Thyroid gland (tissue), 4 donors: ENCODE data around the gene TMEM217. TPM values are rescaled to one million over a fixed set of nuclear protein-coding genes. Genes with fewer than 3 reads are reported as not detected.

Experiments used
- DNase-seq, 2 donors: peaks; one replicate each; pipeline ENCODE4 v3.0.0-alpha.2; 2019
- H3K27ac ChIP-seq, 3 donors: fragments of 200-600 bp; sonication (generic); 1 replicate in 2 of 3; 2 replicates in 1 of 3; pipeline ENCODE4 v1.5.1; 2016 to 2019; ENCODE audit warnings: mild to moderate bottlenecking in 1 of 3, moderate library complexity in 1 of 3
- H3K27me3 ChIP-seq: fragments of 200-600 bp; sonication (generic); one replicate; pipeline ENCODE4 v1.5.1; 2019
- H3K36me3 ChIP-seq, 2 donors: fragments of 200-600 bp; sonication (generic); one replicate each; pipeline ENCODE4 v1.5.1; 2016 to 2019
- H3K4me1 ChIP-seq, 2 donors: fragments of 200-600 bp; sonication (generic); one replicate each; pipeline ENCODE4 v1.5.1; 2017 to 2019
- H3K4me3 ChIP-seq, 3 donors: fragments of 200-600 bp; sonication (generic); replicated peaks in 1 of 3; 1 replicate in 2 of 3; 2 replicates in 1 of 3; pipeline ENCODE4 v1.5.1; 2016; ENCODE audit warnings: mild to moderate bottlenecking in 1 of 3
- H3K9me3 ChIP-seq: fragments of 200-600 bp; sonication (generic); one replicate; pipeline ENCODE4 v1.5.1; 2017
- POLR2A ChIP-seq, 2 donors: fragments of 450-650 bp; IDR thresholded peaks; one replicate each; pipeline ENCODE4 v1.6.1; 2017; ENCODE audit warnings: antibody characterized with exemption in 2 of 2, mild to moderate bottlenecking in 2 of 2, moderate library complexity in 1 of 2
- WGBS, 2 donors: methylation state at CpG; one replicate each; pipeline ENCODE4 v1.1.5; 2017; 5-methylcytosine and 5-hydroxymethylcytosine counted together
- intact Hi-C: fragments of 100-400 bp; cut with DNase I; formaldehyde crosslinking; loops from one replicate; pipeline ENCODE4 v1.15.1; 2023
- total RNA-seq, 4 donors: library from RNA; depleted of rRNA; stranded (reverse); fragments of >200 nt; gene quantifications; one replicate each; pipeline ENCODE4 v1.2.3, GENCODE V29; 2016
- TF ChIP-seq, protein P1 (sequence below), 6 experiments: fragments of 200-600 bp in 3 of 6; fragments of 450-650 bp in 3 of 6; sonication (generic) in 3 of 6; IDR thresholded peaks; one replicate each; pipeline ENCODE4 v1.5.1; 2016 to 2019; ENCODE audit warnings: antibody characterized with exemption in 6 of 6, mild to moderate bottlenecking in 2 of 6, inconsistent platforms in 1 of 6, moderate library complexity in 1 of 6

The TMEM217 gene
- total RNA-seq, 4 donors from 2014 or later, result 0.22 to 3.8 (median 1.0) TPM; not detected in 1

DNA sequence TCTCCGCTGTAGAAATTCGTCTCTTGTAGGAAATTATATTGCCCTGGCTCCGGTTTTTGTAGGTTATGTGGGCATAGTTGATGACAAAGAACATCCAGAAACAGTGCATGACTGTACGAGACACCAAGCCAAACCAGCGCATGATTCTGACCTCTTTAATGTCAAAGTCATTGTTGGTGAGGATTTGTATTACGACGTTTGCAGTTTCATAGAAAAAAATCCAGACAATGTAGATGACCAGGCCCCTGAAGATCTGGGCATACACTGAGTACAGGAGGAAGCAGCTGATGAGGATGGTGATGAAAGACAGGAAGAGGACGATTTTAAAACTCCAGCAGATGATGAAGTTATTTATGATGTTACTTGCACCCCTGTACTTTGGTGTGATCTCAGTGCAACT is 39.4 kb downstream of the TMEM217 start:
- no peaks in the 10 kb centered on the region for H3K27me3 ChIP-seq
- no peaks in the 10 kb centered on the region for H3K36me3 ChIP-seq
- no peak for DNase-seq
- H3K4me1 ChIP-seq, result no peaks in the 10 kb centered on the region
- no peak for TF ChIP-seq POLR2A (IDR thresholded peaks at IDR 0.05)
- TF ChIP-seq, protein P1, sequence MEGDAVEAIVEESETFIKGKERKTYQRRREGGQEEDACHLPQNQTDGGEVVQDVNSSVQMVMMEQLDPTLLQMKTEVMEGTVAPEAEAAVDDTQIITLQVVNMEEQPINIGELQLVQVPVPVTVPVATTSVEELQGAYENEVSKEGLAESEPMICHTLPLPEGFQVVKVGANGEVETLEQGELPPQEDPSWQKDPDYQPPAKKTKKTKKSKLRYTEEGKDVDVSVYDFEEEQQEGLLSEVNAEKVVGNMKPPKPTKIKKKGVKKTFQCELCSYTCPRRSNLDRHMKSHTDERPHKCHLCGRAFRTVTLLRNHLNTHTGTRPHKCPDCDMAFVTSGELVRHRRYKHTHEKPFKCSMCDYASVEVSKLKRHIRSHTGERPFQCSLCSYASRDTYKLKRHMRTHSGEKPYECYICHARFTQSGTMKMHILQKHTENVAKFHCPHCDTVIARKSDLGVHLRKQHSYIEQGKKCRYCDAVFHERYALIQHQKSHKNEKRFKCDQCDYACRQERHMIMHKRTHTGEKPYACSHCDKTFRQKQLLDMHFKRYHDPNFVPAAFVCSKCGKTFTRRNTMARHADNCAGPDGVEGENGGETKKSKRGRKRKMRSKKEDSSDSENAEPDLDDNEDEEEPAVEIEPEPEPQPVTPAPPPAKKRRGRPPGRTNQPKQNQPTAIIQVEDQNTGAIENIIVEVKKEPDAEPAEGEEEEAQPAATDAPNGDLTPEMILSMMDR (IDR thresholded peaks at IDR 0.05), result no peak
- intact Hi-C loops, result loop anchor here (10.0 kb wide), 3 partner anchors 194 to 454 kb away; partner anchors contain the start of gene PPIL1
- no peak overlapping the region for H3K4me3 ChIP-seq
- H3K9me3 ChIP-seq, result no peaks in the 10 kb centered on the region
- 86 to 88% methylated on average over 8 of the region's 8 CpGs for whole genome bisulfite sequencing, 2 donors
- no peak overlapping the region for H3K27ac ChIP-seq

GRCh38 chr6:37218061-37218460 is 39.9 kb downstream of the TMEM217 start:
- intact Hi-C loops, result loop anchor here (10.0 kb wide), 3 partner anchors 193 to 453 kb away; partner anchors contain the start of gene PPIL1
- H3K4me3 ChIP-seq, result no peak overlapping the region
- TF ChIP-seq, protein P1 (IDR thresholded peaks at IDR 0.05), result no peak
- TF ChIP-seq POLR2A (IDR thresholded peaks at IDR 0.05), result no peak
- no peaks in the 10 kb centered on the region for H3K4me1 ChIP-seq
- H3K9me3 ChIP-seq, result no peaks in the 10 kb centered on the region
- no peaks in the 10 kb centered on the region for H3K36me3 ChIP-seq
- no peak overlapping the region for H3K27ac ChIP-seq
- WGBS, 2 donors, result 48 to 55% methylated on average over 6 of the region's 6 CpGs
- peak; percentile 49 to 53 for DNase-seq
- no peaks in the 10 kb centered on the region for H3K27me3 ChIP-seq

- Histone ChIP-seq H3K27me3 (no peaks in the 10 kb centered on the region), H3K36me3 (no peaks in the 10 kb centered on the region), H3K4me1 (no peaks in the 10 kb centered on the region), H3K9me3 (no peaks in the 10 kb centered on the region), H3K27ac (no peak overlapping the region), H3K4me3 (no peak overlapping the region)
- 87% methylated on average over 9 of the region's 9 CpGs for WGBS, 2 donors
- intact Hi-C loops, result loop anchor here (5.0 to 10.0 kb wide), 4 partner anchors 40 to 447 kb away; partner anchors contain the start of genes PIM1 and PPIL1
- no peak for TF ChIP-seq POLR2A (IDR thresholded peaks at IDR 0.05)
- TF ChIP-seq, protein P1 (IDR thresholded peaks at IDR 0.05), result no peak
- DNase-seq, result no peak
These were observed 45.7 kb downstream of the TMEM217 start for GRCh38 chr6:37212268-37212667.

- Histone ChIP-seq H3K9me3 (no peaks in the 10 kb centered on the region), H3K27ac (no peak overlapping the region), H3K27me3 (no peaks in the 10 kb centered on the region), H3K4me1 (peaks cover 6 to 11% of the 10 kb centered on the region in 2 donors), H3K4me3 (no peak overlapping the region), H3K36me3 (no peaks in the 10 kb centered on the region)
- 56 to 65% methylated on average over 7 of the region's 7 CpGs for WGBS, 2 donors
- DNase-seq, result peak; percentile 77 to 80
- TF ChIP-seq, protein P1 (IDR thresholded peaks at IDR 0.05), result peak; percentile 85 to 99 (median 94)
- no peak for TF ChIP-seq POLR2A (IDR thresholded peaks at IDR 0.05)
- intact Hi-C loops, result loop anchor here (5.0 to 10.0 kb wide), 4 partner anchors 38 to 446 kb away; partner anchors contain the start of genes PIM1 and PPIL1
These were observed 47.5 kb downstream of the TMEM217 start for GRCh38 chr6:37210313-37210968.
